Measurements from ENCODE around the gene HSPB1.
"Not testable (repeated sequence)": the region's sequence is repeated elsewhere in the genome, so short reads cannot be mapped to it uniquely, and the experiment has no call there.

HSPB1 gene

DNA sequence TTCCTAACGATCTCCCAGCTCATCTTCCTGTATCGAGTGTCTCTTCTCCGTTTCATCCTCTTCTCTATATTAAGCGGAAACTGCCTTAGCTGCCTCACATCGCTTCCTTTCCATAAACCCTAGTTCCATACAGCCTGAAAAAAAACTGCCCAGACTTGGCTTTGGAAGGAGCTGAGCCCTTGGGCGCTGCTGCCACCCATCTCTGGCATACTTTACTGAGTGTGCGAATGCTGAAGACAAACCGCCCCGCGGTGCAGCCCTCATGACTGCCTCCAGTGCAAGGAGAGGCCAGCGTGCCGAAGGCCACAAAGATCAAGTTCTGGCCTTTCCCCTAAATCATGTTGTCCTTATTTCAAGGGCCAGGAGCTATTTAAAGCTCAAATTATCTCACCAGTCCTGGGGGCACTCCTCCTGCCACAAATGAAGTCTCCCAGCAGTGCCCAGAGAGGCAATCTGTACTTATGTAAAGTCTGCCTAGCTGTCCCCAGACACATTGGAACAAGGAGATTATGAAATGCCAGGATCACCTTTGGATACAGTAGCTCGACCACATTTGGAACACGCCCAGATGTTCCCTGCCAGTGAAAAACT is 31.1 kb downstream of the HSPB1 start:
- DNase-seq (ENCODE audit: low read depth in 3 of 3): no peak

DNA sequence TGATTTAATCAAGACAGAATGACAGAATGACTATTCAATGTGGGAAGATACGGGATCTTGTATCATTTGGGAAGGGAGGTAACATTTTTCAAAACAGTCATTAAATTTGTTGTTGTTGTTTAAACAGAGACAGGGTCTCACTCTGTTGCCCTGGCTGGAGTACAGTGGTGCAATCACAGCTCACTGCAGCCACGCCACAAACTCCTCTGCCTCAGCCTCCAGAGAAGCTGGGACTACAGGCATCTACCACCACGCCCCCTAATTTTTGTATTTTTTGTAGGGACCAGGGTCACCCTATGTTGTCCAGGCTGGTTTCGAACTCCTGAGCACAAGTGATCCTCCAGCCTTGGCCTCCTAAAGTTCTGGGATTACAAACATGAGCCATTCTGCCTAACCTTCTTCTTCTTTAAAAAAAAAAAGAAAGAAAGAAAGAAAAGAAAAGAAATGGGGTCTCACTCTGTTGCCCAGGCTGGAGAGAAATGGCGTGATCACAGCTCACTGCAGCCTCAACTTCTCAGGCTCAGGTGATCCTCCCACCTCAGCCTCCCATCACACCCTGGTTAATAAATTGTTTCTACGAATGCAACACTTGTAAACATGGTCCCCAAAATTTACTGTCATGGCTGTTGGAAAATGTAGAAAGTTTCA is 32.0 kb downstream of the HSPB1 start:
- no peak for DNase-seq (ENCODE audit: low read depth in 3 of 3)

DNA sequence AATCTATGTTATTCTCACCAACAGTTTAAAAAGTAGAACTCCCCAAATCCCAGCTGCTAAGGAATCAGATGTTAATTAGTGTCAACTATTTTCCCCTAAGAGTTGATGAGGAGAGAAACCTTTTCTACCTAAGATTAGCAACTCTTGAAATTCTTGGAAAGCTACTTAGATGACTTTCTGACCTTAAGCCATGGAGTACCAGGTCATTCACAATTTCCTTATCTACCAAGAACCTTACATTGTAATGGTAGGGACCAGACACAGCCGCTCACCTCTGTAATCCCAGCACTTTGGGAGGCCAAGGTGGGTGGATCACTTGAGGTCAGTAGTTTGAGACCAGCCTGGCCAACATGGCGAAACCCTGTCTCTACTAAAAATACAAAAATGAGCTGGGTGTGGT is 32.9 kb downstream of the HSPB1 start:
- not testable (repeated sequence) for DNase-seq (ENCODE audit: low read depth in 3 of 3)

DNA sequence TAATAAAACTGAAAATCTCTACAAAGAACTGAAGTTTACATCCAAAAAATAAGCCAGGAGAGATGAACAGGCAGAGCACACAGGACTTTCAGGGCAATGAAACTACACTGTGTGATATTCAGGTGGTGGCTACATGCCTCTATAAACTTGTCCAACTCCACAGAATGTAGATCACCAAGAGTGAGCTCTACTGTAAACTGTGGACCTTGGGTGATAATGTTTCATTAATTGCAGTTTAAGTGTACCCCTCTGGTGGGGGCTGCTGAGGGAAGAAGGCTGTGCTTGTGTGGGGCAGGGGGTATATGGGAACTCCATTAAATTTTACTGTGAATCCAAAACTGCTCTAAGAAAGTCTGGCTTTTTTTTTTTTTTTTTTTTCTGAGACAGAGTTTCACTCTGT is 33.6 kb downstream of the HSPB1 start:
- DNase-seq (ENCODE audit: low read depth in 3 of 3): no peak

DNA sequence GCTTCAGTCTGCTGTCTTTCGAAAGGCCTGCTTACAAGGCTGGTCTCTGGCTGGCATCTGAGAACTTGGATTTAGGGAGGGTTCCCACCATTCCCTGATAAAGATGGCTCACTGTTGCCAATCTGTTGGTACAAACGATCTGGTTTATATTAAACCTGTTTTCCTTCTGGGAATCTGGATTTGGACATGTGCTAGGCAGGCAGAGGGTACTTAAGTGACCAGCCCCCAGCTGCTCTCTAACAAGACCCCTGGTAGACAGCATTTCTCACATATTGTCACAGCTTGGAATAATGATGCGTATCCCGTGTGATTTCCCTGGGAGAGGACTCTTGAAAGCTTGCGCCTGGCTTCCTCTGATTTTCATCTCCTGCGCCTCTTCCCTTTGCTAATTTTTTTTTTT is 34.7 kb downstream of the HSPB1 start:
- no peak for DNase-seq (ENCODE audit: low read depth in 3 of 3)

DNA sequence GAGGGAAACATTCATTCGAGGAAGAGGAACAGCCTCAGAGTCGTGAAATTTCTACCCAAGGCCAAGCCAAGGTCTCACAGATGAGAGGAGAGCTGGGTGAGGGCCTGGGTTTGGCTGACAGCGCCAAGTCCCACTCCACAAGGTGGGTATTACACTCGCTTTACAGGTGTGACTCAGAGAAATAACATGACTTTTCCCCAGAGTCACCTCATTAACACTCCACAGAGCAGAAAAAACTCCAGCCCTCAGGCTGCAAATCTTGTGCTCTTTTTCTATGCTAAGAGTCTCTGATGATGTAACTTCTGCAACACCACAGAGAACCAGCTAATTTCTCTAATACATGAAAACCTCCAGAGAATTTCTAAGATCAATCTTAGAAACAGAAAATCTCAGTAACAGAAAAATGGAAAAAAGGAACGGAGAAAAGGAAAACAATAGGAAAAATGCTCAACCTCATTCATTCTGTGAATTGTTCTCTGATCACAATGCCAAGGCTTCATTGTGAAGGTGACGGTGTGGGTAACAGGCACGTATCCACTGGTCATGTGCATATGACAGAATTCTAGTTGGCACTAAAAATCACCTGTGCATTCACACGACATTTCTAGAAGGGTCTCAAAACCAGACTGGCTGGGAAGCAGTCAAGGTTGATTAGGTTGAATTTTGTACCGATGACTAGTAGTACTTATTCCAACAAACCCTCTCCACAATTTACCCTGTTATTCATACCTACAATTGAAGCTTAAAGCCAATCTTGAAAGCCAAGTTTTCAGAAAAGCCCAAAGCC is 36.0 kb downstream of the HSPB1 start:
- no peak for DNase-seq (ENCODE audit: low read depth in 3 of 3)

DNA sequence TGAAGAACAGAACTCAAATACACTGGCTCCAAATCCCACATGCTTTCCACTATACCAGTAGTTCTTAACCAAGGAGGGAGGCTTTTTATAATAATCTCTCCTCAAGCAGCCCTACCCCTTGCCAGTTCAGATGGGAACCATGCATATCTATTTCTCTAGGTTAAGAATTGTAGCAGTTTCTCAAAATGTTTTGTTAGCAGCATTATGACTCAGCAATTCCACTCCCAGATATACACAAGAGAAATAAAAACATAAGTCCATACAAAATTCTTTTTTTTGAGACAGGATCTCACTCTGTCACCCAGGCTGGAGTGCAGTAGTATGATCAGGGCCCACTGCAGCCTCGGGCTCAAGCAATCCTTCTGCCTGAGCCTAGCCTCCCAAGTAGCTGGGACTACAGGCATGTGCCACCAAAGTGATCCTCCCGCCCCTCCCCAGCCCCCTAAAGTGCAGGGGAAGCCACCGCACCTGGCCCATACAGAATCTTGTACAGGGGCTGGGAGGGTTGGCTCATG is 38.2 kb downstream of the HSPB1 start:
- DNase-seq (ENCODE audit: low read depth in 3 of 3): no peak

DNA sequence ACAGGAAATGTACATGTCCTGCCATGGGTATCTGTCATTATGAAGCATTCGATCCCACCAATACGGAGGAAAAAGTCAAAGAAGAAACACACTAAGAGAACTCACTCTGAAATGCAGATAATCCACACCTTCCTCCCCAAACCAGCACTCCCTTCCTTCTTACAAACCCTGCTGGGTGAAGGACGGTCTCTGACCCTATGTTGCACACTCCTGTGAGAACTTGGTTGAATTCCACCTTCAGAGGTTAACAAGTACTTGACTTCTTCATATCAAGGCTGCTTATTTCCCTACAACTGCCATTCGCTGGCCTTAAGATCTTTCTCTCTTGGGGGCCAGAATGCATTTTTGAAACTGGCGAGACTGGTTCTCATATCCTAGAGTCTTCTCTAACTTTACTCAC is 39.7 kb downstream of the HSPB1 start:
- no peak for DNase-seq (ENCODE audit: low read depth in 3 of 3)

DNA sequence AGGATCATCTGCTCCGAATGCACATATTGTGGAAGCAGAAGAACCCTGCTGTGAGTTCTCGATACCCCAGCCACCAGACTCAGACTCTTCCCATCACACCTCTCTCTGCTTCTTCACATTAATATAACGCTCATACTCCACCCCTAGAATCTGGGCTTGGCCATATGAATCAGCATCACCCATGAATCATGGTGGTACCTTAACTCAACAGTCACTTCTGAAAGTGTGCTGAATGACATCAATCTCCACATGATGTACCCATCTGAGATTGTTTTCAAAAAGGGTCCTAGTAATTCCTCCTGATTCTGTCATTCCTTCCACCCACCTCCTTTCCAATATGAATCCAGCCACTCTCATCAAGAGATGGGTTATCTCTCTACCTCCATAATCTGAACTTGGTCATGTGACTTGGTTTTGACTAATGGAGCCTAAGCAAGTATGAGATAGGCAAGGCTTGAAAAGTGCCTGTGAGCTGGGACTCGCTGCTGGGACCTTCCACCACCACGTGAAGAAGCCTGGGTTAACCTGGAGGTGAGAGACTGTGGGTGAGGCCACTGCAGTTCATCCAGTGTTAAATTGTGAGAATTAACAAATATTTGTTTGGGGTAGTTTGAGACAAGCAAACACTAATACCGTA is 40.9 kb downstream of the HSPB1 start:
- no peak for DNase-seq (ENCODE audit: low read depth in 3 of 3)

DNA sequence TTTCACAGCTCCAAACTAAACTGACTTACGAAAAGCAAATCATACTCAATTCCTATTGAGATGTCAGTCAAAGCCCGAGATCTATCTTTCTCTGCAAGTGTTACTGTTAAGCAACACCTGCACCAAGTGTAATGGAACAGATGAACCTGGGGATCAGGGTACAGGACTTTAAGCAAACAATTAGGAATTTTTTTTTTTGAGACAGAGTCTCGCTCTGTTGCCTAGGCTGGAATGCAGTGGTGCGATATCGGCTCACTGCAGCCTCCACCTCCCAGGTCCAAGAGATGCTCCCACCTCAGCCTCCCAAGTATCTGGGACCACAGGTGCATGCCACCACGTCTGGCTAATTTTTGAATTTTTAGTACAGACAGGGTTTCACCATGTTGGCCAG is 41.5 kb downstream of the HSPB1 start:
- DNase-seq (ENCODE audit: low read depth in 3 of 3): no peak

DNA sequence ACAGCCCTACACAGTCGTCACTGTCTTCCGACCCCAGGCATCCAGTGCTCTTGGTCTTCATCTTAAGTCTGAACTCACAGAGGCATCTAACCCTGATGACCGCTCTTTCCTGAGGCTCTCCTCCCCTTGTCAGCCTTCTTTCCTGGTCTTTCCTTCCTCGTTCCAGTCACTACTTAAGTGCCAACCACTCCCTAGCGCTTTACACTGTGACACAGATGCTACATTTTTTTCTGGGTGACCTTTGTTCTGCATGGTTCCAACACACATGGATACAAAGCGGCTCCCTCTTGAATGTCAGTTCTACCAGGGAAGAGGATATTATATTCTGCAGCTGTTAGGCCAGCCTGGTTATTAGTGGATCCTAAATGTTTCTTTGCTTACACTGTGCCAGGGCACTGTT is 43.6 kb downstream of the HSPB1 start:
- DNase-seq (ENCODE audit: low read depth in 3 of 3): no peak

DNA sequence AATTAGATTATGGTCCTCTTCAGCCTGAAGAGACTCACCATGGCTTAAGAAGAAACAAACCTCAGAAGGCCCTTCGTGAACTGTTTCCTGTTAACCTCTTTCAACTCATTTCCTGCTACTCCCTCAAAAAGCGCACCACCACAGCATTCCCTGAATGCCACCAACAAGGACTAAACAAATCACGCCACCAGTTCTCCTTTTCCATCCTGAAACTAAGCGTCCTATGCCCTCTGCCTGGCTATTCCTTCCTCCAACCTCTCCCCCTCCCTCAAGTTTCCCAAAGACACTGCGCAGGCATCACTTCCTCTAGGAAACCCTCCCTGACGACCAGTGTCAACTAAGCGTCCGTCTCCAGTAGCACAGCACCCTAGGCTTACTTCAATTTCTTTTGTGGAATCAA is 44.3 kb downstream of the HSPB1 start:
- no peak for DNase-seq (ENCODE audit: low read depth in 3 of 3)

DNA sequence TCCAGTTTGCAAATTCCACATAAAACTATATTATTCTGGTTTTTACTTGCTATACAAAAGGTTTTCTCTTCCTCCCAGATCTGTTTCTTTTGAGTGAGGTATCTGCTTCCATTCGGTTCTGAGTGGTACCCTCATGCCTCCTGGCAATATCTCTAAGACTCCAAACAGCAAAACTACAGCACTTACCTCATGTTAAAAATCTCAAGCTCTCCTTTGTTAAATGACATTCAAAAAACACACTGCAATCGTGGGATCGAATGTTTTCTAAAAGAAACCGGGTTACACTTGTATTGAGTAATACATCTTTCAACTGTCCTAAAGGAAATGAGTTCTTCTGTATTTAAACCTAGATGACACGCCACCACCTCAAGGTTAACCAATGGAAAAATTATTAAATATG is 45.2 kb downstream of the HSPB1 start:
- DNase-seq (ENCODE audit: low read depth in 3 of 3): no peak

DNA sequence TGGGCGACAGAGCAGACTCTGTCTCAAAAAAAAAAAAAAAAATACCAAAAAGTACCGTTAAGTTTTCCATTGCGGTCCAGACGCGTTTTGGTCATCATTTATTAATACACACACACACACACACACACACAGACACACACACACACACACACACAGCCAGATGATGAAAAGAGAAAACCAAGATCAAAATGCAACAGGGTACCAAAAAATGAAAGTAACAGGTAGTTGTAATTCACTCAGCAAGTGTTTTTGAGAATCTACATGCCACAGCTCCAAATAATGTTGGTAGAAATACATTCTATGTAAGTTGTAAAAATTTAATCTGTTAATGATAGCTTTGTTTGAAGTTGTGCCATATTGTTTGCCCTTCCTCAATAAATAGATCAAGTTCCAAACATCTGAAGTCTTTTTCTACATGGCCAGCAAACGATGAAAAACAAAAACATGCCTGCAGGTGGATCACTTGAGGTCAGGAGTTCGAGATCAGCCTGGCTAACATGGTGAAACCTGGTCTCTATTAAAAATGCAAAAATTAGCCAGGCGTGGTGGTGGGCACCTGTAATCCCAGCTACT is 46.9 kb downstream of the HSPB1 start:
- no peak for DNase-seq (ENCODE audit: low read depth in 3 of 3)

DNA sequence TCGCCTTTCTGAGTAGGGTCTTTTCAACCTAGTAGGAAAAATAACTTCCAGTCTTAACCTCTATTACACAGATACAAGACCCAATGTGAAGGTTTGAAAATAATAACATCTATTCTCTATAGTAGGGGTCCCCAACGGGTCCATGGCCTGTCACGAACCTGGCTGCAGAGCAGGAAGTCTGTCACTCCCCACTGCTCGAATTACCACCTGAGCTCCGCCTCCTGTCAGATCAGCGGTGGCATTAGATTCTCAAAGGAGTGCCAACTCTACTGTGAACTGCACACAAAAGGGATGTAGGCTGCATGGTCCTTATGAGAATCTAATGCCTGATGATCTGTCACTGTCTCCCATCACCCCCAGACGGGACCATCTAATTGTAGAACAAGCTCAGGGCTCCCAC is 48.9 kb downstream of the HSPB1 start:
- DNase-seq (ENCODE audit: low read depth in 3 of 3): no peak

DNA sequence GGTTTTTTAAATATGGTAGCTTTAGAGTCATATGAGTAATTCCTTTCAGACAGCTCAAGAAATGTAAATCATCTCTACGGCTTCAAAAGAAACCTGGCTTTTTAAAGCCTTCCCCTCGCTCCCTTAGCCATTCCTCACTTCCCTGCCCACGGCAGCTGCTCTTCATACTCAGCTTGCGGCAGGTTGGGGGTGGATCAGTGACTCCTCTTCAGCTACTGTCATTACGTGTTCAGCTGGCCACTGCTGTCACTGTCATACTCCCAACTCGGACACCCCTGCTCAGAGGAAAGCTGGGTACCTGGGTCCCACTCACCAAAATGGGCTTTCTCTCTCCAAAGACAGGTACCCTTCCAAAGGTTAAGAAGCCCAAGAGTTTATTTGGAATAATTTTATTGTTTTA is 49.7 kb downstream of the HSPB1 start:
- no peak for DNase-seq (ENCODE audit: low read depth in 3 of 3)

DNA sequence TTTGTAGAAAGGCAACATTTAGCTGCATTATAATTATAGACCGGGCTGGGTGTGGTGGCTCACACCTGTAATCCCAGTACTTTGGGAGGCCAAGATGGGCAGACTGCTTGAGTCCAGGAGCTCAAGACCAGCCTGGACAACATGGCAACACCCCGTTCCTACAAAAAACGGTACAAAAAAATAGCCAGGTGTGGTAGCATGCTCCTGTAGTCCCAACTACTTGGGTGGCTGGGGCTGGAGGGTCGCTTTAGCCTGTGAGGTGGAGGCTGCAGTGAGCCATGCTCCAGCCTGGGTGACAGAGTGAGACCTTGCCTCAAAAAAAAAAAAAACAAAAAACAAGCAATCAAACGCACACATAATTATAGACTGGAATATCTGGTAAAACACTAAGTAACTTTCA is 51.3 kb downstream of the HSPB1 start:
- no peak for DNase-seq (ENCODE audit: low read depth in 3 of 3)

All from stimulated activated CD4-positive, alpha-beta T cell treated with anti-CD3 and anti-CD28 coated beads, TNF-alpha, amount 100 ng/mL, for 24 hours (primary cell).